Brain pericyte (primary cell): ENCODE results near the gene TMEM205.
"Not testable (repeated sequence)": the region's sequence is repeated elsewhere in the genome, so short reads cannot be mapped to it uniquely, and the experiment has no call there.

Experiments
- DNase-seq: peaks from one replicate; pipeline ENCODE4 v3.0.0-alpha.2; 2012; ENCODE audit warnings: low read depth, low spot score

Gene TMEM205

DNA sequence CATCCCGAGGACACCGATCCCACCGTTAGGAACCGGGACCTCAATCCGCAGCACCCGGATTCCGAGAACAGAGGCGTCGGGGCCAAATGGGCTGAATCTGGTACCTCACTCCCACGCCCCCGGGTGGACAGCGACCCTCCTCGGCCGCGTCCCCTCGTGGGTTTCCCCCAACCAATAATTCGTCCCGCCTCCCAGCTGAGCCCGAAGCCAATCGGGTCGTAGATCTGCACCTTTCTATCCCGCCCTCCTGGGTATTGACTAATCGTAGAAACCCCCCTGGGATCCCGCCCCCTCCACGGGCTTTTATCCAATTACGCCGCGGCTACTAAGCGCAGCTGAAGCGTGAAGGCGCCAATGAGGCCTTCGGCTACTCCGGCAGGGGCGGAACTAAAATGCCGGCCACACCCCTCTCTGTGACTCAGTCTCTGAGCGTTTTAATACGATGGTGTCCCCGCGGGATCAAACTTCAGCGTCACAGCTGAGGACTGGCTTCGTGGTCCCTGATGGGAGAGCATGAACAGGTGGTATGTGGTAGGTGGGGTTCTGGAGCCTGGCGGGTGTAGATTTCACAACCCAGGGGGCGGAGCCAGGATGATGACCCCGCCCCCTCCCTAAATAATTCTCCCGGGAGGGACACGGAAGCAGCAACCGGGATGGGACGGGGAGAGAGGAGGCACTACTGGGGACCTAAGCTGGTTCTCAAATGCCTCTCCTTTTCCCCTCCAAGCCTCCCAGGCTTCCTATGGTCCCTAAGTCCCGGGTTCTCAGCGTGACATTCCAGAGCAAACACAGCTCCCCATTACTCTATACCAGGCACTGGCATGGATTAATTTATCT is at the start of gene TMEM205, which contains the start of gene CCDC159:
Gene TMEM205 (minus strand): TSS at position 165 of the 837 bp plus-strand sequence. CDS start 649 bp downstream, outside the sequence.
Gene CCDC159 (plus strand): TSS at position 416 of the 837 bp plus-strand sequence. CDS start 88 bp downstream, at position 504.
- peak; percentile 93 for DNase-seq

DNA sequence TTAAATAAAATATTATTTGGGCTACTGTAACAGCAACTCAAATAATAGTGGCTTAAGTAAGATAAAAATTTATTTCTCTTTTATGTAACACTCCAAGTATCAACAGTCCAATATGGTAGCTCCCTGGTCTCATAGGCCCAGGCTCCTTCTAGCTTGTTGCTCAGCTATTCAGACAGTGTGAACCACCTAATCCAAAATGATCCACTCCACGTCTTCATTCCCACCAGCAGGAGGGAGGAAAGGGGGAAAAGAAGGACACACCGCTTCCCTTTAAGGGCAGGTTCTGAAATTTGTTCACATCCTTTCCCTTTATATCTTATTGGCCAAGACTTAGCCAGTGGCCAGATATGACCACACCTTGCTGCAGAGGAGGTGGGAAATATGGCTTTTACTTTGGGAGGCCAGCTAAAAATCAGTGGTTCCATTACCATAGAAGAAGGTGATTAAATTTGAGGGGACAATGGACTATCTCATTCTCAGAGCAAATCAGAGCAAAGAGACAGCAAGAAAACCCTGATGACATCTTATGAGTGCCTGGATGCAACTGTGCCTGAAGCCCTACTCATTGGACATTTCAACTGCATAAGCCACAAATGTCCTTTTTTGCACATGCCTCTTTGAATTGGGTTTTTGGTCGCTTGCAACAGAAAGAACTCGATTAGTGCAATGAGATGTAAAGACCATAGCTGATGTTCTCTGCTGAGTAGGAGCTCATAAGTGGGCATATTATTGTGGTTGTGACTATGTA is 45.0 kb upstream of the TMEM205 start:
- no peak for DNase-seq

DNA sequence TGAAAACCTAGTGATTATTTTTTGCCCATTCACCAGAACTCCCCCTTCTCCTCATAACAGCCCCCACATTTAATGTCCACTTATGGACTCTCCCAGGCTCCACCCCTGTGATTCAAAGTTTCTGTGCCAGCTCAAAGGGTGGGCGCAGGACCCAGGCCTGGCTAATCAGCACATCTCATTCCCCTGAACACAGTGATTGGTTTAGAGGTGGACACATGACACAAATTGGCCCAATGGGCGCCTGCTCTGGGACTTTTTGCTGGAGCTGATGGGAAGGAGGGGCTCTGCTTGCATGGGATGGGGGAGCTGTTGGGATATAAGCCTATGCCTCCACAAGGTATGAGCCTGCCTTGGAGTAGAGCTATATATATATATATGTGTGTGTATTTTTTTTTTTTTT is 44.3 kb upstream of the TMEM205 start:
- no peak for DNase-seq

DNA sequence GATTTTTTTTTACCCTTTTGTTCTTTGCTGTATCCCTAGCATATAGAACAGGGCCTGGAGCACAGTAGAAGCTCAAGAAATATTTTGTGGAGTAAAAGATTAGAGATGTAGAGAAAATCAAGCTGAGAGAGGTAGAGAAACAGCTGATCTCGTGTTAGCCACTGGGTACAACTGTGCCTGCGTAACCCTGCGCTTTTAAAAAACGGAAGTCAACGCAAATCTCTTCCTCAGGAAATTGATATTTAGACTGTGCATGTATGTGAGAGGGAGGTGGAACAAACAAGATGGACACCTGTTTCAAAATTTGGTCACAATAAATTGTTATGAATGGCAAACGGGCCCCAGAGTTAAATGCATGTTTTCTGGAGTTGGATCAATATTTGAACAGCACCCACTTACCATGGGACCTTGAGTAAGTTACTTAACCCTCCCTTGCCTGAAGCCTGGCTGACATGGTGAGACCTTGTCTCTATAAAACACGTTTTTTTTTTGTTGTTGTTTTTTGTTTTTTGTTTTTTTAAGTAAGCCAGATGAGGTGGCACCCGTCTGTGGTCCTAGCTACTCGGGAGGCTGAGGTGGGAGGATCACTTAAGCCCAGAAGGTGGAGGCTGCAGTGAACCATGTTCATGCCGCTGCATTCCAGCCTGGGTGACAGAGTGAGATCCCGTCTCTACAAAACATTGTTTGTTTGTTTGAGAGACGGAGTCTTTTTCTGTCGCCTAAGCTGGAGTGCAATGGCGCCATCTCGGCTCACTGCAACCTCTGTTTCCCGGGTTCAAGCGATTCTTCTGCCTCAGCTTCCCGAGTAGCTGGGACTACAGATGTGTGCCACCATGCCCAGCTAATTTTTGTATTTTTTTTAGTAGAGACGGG is 41.3 kb upstream of the TMEM205 start:
- no peak for DNase-seq

DNA sequence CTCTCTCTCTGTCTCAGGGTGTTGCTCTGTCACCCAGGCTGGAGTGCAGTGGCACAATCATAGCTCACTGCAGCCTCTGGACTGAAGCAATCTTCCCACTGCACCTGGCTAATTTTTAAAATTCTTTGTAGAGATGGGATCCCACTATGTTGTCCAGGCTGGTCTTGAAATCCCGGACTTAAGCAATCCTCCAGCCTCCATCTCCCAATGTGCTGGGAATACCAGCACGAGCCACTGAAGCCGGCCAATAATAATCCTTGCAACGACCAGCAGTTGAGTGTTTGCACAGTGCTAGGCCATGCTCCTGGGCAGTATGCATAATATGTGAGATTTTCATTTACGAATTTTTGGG is 38.7 kb upstream of the TMEM205 start:
- DNase-seq: no peak

DNA sequence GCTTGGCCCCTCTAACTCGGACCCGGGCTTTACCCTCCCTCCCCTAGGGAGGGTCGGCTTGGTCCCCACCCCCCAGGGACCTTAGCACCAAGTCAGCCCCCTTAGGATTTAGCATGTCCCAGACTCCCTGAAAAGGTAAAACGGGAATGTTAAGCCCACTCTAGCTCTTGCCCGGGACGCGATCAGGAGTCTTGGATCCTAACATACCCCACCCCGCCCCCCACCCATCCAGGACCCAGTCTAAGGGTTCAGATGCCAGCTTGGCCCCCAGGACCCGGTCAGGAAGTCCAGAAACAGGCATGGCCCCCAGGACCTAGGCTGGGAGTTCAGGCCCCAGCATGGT is 37.6 kb upstream of the TMEM205 start:
- DNase-seq: no peak

DNA sequence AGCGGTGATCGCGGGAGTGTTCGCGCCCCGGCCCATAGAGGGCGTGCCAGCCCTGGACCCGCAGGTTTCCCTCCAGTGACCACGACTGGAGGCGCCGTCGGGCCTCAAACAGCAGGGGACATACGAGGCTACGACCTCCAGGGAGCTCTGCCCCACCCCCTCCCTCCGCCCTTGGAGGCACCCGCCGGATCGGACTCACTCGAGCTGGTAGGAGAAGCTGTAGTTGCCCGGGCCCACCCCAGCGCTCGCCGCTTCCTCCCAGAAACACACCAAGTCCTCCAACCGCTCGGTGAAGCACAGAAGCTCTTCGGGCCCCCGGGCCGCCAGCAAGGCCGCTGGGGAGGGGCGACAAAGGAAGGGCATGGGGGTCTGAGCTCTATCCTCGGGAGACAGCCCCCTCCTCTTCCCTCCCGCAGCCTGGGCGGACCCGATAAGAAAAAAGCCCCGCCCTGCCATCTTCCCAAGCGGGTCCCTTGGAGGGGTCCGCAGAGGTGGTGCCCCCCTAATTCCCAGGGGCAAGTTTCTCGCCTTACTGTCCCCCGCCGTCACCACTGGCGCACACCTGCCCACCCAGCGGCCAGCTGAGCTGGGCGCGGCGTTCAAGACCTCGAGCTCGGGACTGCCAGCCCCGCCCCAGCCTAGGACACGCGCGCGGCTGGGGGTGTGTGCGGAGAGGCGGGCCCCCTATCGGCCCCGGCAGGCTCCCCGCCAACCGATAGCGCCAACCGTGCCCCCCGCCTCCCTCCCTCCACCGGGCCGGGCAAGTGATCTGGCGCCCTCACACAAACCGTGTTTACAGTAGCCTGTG is 37.0 kb upstream of the TMEM205 start:
- no peak for DNase-seq

DNA sequence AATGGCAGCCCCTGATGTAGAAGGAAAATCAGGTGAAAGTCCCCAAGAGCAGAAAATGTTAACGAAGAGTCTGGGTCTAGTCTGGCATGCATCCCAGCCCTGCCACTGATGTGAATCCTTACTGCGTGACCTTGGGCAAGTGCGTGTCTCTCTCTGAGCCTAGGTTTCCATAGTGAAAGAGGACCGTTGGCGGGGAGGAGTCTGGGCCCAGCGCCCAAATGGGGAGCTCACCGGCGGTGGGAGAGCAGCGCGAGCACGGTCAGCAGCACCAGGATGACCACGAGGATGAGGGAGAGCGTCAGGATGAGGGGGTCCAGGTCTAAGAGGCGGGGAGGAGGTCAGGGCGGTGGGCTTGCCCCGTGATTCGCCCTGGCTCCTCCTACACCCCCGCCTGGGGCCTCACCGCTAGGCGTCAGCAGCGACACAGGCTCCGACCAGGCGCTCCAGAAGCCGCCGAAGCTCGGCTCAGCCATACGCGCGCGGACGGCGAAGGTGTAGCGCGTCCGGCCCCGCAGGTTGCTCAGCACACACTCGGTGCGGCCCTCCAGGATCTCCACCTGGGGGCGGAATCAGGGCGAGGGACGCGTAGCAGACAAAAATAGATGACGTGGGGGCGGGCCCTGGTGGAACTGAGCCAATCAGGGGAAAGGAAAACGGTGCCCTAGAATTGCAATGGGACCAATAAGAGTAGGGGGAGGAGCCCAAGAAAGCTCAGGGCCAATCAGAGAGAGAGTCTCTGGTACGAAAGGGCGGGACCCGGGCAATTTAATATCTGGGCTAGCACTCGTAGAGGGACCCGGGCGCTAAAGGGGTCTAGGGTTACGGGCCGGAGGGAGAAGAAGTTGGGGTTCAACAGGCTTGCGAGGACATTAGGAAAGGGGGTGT is 34.8 kb upstream of the TMEM205 start:
- DNase-seq: peak; percentile 73

DNA sequence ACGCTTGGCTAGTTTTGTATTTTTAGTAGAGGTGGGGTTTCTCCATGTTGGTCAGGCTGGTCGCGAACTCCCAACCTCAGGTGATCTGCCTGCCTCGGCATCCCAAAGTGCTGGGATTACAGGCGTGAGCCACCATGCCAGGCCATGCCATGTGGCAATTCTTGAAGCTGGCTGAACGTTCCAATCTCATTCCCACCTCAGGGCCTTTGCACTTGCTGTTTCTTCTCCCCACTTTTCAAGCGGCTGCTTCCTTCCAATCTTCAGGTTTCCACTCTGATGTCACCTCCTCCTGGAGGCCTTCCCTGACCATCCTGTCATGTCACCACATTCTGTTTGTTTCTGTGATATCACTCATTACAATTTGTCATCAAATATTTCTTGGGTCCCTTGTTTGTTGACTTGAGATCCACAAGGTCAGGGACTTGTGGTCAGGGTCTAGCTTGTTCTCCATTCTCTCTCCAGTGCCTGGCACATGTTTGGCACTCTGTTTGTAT is 33.8 kb upstream of the TMEM205 start:
- DNase-seq: no peak

DNA sequence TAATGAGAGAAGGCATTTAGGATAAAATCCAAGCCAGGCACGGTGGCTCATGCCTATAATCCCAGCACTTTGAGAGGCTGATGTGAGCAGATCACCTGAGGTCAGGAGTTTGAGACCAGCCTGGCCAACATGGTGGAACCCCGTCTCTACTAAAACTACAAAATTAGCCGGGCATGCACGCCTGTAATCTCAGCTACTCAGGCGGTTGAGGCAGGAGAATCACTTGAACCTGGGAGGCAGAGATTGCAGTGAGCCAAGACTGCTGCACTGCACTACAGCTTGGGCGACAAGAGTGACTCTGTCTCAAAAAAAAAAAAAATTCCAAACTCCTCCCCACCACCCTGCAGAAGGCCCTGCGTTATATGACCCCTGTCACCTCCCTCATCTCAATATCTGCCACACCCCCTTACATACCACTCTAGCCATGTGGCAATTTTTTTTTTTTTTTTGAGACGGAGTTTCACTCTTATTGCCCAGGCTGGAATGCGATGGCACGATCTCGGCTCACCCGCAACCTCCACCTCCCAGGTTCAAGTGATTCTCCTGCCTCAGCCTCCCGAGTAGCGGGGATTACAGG is 33.3 kb upstream of the TMEM205 start:
- not testable (repeated sequence) for DNase-seq

DNA sequence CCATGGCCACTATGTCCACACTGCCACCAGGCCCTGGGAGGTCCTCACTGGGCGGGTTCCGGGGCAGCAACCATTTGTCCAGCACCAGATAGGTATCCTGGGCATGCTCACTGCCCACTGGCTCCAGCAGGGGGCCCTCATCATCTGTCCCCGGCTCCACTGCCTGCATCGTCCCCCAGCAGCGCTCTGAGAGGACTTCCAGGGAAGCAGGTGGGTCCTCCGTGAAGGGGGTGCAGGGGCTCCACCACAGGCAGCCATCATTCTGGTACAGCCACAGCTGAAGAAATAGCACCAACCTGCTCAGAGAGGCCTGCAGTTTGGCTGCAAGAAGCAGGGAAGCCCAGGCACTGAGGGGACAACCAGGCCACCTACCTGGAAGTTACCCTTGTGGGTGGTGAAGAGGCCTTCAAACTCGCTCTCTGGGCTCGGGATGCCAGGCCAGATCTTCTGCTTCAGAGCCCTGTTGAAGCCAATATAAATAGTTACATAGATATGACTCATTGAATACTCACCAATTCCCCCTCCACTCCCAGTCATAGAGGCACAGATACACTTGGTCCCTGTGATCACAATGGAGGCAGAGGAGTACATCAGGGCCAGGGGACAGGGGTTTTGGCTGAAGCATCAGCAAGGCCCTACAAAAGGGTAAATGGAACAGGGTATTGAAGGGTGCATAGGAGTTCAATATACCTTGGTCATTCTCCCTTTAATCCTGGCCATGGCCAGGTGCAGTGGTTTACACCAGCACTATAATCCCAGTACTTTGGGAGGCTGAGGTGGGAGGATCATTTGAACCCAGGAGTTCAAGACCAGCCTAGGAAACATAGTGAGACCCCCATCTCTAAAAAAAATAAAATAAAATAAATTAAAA is 32.5 kb upstream of the TMEM205 start:
- no peak for DNase-seq

DNA sequence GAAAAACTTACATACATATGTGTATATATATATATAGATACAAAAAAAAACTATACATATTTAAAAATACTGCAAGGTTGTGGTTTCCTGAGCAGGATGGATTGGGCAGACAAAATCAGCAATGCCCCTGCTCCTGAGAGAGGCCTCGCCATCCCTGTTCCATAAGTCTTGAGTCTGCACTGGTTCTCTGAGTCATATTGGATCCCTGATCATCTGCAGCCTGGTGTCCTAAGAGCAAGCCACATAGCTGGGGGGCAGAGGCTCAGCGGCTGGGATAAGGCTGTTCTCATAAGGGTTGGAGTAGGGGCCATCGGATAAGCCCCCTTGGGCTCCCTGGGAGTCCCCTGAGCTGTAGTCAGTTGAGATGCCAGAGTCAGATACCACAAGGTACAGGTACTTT is 31.7 kb upstream of the TMEM205 start:
- no peak for DNase-seq

DNA sequence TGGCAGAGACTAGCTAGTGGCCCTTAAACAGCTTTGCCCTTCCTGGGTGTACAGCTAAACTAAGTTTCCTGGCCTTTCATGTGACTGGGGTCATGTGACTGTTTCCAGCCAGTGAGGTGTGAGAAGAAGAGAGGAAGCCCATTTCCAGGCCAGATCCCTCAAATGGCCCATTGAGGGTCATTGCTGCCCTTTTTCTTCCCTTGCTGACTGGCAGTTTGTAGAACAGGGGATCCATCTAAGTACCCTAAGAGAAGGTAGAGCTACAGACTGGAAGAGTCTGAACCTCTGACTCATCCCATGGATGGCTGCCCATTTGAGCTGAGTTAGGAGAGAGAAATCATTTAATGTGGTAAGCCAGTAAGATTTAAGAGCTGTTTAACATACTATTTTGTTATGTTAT is 31.2 kb upstream of the TMEM205 start:
- DNase-seq: no peak

DNA sequence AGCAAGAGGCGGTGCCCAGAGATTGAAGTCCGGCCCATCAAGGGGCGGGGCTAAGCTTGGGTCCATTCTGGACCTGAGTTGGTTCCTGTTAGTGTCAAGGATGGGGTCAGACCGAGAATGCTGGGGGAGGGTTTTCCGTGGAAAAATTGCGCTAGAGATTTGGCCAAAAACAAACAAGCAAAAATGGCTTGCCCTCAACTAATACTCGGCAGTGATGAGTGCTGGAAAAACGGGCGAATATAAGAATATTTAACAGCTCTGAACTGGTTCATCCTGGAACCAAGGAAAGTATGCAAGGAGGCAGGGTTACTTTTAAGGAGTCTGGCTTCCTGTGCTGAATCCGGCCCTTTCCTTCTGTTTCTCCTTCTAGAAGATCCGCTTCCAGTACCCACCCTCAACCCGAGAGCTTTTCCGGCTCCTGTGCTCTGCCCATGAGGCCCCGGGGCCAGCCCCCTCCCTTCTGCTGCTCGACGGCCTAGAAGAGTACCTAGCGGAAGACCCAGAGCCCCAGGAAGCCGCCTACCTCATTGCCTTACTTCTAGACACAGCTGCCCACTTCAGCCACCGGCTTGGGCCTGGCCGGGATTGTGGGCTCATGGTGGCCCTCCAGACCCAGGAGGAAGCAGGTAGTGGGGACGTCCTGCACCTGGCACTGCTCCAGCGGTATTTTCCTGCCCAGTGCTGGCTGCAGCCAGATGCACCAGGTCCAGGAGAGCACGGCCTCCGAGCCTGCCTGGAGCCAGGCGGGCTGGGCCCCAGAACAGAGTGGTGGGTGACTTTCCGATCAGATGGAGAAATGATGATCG is 29.3 kb upstream of the TMEM205 start:
- no peak for DNase-seq

DNA sequence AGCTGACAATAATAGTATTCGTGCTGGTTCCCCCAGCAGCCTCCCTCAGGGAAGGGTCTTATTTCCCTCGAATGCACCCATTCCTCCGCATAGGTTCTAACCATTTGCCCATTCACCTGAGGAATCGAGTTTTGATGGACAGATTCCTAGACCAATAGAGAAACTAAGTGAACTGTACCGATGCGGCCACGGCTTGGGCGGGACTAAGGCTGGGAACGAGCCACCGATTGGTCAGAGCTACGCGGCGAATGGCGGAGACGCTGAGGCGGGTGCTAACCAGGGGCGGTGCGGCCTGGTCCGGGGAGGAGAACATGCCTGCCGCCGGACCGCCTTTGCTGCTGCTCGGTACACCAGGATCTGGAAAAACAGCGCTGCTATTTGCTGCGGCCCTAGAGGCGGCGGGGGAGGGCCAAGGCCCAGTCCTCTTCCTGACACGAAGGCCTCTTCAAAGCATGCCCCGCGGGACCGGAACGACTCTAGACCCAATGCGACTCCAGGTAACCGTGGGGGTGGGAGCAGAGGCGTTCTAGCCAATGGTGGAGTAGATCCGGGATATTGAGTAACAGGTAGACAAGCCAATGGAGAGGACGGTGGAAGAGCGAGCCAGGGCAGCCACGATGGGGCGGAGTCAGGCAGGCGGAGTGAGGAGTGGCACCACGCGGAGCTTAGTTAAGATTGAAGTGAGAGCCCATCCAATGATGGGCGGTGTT is 28.5 kb upstream of the TMEM205 start, which contains the start of gene SWSAP1:
Gene SWSAP1 (plus strand): TSS at position 234 of the 710 bp plus-strand sequence. CDS start 15 bp downstream, at position 249.
- DNase-seq: peak; percentile 99

DNA sequence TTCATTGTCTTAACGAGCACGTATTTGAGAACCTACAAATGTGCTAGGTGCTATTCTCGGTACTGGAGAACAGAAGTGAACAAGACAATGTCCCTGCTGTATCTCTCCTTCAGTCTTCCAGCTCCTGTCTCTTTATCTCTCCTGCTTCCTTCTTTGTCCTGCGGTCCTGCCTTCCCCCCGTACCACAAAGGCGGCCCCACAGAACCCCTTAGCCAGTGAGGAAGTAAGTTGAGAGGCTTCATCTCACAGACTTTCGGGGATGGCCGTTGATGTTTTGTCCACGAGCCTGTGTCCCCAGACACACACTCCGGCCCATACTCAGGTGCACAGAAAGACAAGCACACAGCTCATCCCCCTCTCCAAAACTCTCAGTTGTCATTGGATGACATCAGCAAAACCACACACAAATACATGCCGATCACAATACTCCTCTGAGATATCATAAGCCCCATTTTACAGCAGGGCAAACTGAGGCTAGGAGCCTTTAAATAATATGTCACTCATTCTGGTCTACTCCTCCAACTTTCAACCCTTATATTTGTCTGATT is 27.9 kb upstream of the TMEM205 start:
- DNase-seq: no peak
